GM19463 (cell line): ENCODE results near the gene AMPH.
"Not testable (repeated sequence)": the region's sequence is repeated elsewhere in the genome, so short reads cannot be mapped to it uniquely, and the experiment has no call there.

ENCODE experiments used
- ATAC-seq: cut with Tn5 transposase; IDR thresholded peaks from one replicate; pipeline ENCODE4 v1.9.1; 2021; ENCODE audit warnings: mild to moderate bottlenecking, moderate library complexity; ENCODE audit not compliant: unreplicated experiment

Gene AMPH

GRCh38 chr7:38398725-38399321, 232.3 kb downstream of the AMPH start:
- peak; percentile 50 for ATAC-seq

DNA sequence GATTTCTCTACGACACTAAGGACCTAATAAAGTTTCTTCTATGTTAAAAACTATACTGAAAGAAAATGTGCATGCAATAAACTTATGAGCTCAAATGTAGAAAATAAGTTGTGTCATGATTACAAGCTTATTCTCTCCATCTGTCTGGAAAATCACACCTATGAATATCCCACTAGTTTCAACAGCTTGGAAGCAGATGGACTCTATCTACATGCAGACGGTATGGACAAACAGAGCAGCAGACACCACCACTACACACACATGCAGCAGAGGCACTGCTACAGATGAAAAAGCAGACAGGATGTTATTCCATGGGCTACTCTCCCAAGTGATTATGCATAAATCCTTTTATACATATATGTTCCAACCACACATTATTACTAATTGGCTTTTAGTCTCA, 234.3 kb downstream of the AMPH start:
- ATAC-seq = no peak

GRCh38 chr7:38395921-38396552, 235.1 kb downstream of the AMPH start:
- ATAC-seq = not testable (repeated sequence)

GRCh38 chr7:38394660-38395059, 236.5 kb downstream of the AMPH start:
- no peak for ATAC-seq

DNA sequence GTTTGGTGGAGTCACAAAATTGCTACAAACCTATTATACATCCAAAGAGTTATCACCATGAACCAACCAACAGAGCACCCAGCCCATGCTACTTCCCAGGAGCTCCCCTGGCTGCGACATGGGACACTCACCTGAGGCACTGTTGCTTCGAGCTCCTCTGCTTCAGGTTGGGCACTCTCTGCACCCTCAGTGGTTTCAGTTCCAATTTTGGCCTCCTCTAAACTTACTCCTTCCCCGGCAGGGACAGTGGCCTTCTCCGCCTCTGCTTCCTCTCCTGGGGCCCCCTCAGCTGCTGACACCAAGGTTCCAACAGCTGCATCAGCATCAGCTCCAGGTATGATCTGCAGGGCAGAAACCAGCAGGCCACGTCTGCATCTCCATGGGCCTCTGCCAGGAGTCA, 237.3 kb downstream of the AMPH start:
- ATAC-seq = peak; percentile 50

GRCh38 chr7:38391751-38392150, 239.4 kb downstream of the AMPH start:
- ATAC-seq = no peak

DNA sequence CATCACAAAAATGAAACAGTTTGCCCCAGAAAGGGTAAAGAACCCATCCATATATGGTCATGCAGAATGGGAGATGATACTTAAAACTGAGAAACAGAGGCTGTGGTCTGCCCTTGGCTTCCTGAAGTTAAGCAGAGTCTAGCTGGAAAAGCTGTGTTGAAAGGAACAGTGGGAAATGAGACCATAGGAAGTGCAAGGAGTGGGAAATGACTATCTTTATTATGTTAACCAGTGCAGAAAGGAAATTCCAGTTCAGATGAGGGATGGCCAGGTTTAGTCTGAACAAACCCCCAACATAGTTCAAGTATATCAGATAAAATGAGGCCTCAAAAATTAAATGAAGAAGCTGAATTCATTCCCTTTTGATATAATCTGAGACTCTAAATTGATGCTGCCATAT, 245.5 kb downstream of the AMPH start:
- ATAC-seq = no peak

DNA sequence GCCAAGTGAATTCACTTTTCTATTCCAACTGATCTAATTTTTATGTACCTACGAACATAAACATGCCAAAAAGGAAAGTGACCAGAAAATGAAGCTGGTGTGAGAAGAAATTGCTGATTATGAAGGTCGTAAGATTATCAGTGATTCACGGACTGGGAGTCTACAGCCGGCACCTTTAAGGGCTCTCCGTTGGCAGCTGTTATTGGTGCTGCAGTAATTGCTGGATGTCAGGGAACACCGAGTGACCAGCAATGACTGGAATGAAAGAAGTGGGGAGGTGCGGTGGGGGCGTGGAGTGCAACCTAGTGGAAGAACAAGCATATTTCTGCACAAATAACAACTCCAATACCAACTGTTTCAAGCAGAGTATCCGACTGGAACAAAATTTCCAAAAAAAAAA, 247.9 kb downstream of the AMPH start:
- no peak for ATAC-seq

- ATAC-seq = no peak
These were observed 248.5 kb downstream of the AMPH start for GRCh38 chr7:38382684-38383083.

GRCh38 chr7:38375453-38375852, 255.7 kb downstream of the AMPH start:
- no peak for ATAC-seq

- no peak for ATAC-seq
These were observed 256.7 kb downstream of the AMPH start for GRCh38 chr7:38374507-38374906.

DNA sequence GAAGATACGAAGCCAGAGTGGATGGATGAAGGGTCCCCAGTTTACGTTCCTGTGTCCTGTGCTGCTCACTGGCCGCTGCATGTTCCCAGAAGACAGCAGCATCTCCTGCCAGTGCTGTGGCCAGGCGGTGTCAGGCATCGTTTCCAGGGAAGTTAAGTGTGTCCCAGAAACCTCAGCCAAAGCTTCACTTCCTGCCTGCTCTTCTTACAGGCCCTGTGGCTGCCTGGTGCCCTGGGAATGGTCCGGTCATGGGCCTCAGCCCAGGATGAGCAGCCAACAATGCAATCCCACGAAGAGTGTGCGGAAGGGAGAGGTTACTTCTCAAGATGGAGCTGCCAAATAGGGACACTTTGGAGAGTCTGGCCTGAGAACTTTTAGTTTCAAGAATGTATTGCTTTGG, 258.0 kb downstream of the AMPH start:
- no peak for ATAC-seq

- ATAC-seq = no peak
These were observed 258.9 kb downstream of the AMPH start for GRCh38 chr7:38372290-38372689.

DNA sequence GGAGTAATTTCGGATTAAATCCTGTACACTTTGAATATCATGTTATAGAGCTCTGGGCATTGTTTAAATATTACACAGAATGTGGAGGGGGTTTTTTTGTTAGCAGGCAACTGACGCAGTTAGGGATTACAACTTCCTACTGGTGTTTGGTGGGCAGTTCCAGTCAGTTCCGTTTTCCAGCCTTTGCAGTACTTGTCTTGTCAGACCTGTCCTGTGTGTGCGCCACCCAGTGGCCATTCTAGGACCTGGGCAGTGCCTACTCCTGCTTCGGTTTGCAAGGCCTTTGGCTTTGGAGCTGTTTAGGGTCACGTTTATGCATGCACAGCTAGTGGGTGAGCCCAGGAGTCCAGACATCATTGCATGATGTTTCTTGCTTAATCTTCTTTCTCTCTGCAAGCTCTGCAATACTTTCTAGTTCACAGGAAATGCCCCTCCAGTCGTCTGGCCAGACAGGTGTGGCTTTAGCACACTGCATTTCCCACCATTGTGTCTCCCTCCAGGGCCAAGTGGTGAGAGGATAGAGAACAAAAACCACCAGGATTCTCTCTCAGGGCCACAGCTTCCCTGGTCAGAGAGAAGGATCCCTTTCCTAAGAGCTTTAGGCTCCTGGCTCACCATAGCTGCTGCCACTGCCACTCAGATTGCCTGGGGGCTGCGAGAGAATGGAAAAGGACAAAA, 261.2 kb downstream of the AMPH start:
- peak; percentile 73 for ATAC-seq

- ATAC-seq = peak; percentile 38
These were observed 263.0 kb downstream of the AMPH start for GRCh38 chr7:38368191-38368605.

- ATAC-seq = peak; percentile 63
These were observed 263.8 kb downstream of the AMPH start for GRCh38 chr7:38367301-38367890.

GRCh38 chr7:38363379-38363778, 267.8 kb downstream of the AMPH start:
- ATAC-seq = not testable (repeated sequence)

- peak; percentile 21 for ATAC-seq
These were observed 268.4 kb downstream of the AMPH start for GRCh38 chr7:38362611-38363237.

DNA sequence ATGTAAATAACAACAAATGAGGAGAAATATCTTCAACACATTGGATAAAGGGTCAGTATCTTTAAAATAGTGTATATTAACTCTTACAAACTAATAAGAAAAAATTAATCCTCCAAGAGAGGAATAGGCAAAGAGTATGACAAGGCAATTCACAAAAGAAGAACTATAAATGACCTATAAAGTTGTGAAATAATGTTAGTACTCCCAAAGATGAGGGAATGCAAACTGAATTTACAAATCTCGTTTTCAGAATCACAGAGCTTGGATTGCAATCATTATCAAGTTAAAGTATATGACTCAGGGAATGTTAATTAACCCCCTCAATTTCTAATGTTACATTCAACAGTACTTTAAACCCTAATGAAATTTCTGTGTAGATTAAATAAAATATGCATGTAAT, 270.4 kb downstream of the AMPH start:
- ATAC-seq = no peak

- peak; percentile 81 for ATAC-seq
These were observed 272.0 kb downstream of the AMPH start for GRCh38 chr7:38359071-38359601.

- not testable (repeated sequence) for ATAC-seq
These were observed 272.8 kb downstream of the AMPH start for GRCh38 chr7:38358273-38358831.
